HL-60 (cell line): ENCODE data around the gene RDH5.

Experiments
- GABPA ChIP-seq: IDR thresholded peaks from 2 replicates; pipeline ENCODE4 v1.6.1; 2012; ENCODE audit warnings: low read depth
- POLR2AphosphoS5 ChIP-seq: IDR thresholded peaks from 2 replicates; pipeline ENCODE4 v1.6.1; 2012; ENCODE audit warnings: low read depth
- SPI1 ChIP-seq: IDR thresholded peaks from 2 replicates; pipeline ENCODE4 v1.6.1; 2012; ENCODE audit warnings: low read depth, mild to moderate bottlenecking, borderline replicate concordance
- TF ChIP-seq, protein P1 (sequence below): IDR thresholded peaks from one replicate; pipeline ENCODE4 v1.5.1; 2011; ENCODE audit warnings: low read length, control low read depth, inconsistent platforms; ENCODE audit not compliant: insufficient read depth

DNA sequence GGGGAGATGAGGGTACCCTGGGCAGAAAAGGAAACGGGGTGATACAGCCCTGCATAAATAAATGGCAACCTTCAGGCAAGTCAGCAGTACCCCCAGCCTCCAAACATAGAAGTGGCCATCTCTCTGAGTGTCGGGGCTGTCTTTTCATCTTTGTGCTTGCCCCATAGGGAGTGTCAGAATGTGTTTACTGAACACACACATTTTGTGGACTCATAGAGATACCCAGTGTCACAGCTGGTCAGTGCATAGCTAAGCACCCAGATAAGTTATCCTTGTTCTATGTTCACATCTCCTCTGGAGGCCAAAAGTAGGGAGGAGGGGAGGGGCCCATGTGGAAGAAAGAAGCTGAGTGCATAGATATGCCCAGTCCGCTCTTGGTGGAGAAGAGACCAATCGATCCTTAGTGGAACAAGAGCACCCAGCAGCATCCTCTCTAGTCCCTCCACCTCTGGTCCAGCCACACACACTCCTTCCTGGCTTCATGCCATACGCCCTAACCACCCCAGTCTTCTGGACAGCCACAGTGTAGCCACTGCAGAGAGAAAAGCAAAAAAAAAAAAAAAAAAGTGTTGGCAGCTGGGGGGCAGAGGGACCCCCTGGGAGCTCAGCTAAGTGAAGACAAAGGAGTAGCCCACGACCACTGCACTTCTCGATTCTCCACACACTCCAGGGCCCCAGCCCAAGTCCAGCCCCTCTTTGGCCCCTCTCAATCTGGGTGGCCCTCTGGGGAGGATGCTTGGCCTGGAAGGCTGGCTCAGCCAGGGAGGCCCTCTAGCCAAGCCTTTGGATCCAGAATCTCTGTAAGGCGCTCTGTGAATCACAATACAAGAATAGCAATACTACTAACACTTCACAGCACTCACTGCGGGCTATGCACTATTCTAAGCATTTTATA is 15.1 kb upstream of the RDH5 start:
- TF ChIP-seq, protein P1, sequence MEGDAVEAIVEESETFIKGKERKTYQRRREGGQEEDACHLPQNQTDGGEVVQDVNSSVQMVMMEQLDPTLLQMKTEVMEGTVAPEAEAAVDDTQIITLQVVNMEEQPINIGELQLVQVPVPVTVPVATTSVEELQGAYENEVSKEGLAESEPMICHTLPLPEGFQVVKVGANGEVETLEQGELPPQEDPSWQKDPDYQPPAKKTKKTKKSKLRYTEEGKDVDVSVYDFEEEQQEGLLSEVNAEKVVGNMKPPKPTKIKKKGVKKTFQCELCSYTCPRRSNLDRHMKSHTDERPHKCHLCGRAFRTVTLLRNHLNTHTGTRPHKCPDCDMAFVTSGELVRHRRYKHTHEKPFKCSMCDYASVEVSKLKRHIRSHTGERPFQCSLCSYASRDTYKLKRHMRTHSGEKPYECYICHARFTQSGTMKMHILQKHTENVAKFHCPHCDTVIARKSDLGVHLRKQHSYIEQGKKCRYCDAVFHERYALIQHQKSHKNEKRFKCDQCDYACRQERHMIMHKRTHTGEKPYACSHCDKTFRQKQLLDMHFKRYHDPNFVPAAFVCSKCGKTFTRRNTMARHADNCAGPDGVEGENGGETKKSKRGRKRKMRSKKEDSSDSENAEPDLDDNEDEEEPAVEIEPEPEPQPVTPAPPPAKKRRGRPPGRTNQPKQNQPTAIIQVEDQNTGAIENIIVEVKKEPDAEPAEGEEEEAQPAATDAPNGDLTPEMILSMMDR: no peak
- no peak for TF ChIP-seq GABPA
- TF ChIP-seq POLR2AphosphoS5: no peak
- TF ChIP-seq SPI1: no peak
